Endodermal cell (in vitro differentiated cells): ENCODE results near the gene GPX4. TPM values are rescaled to one million over a fixed set of nuclear protein-coding genes. Genes with fewer than 3 reads are reported as not detected.

ENCODE experiments used
- DNase-seq: peaks from one replicate; pipeline ENCODE4 v3.0.0-alpha.2; 2017
- H3K27ac ChIP-seq: 2 replicates; pipeline ENCODE4 v1.5.1; 2013; ENCODE audit warnings: mild to moderate bottlenecking, low read depth, low read length, moderate library complexity
- H3K27me3 ChIP-seq: 2 replicates; pipeline ENCODE4 v1.6.1; 2013; ENCODE audit warnings: mild to moderate bottlenecking, low read length, moderate library complexity; ENCODE audit not compliant: insufficient read depth, control insufficient read depth, poor library complexity, severe bottlenecking
- H3K36me3 ChIP-seq: 2 replicates; pipeline ENCODE4 v1.7.0; 2013; ENCODE audit warnings: mild to moderate bottlenecking, low read length, moderate library complexity; ENCODE audit not compliant: control insufficient read depth, insufficient read depth
- H3K4me1 ChIP-seq: one replicate; pipeline ENCODE4 v1.7.0; 2013; ENCODE audit warnings: low read length; ENCODE audit not compliant: control insufficient read depth, insufficient read depth
- H3K4me3 ChIP-seq: 2 replicates; pipeline ENCODE4 v1.5.1; 2013; ENCODE audit warnings: mild to moderate bottlenecking, low read length, moderate library complexity
- H3K9ac ChIP-seq: 2 replicates; pipeline ENCODE4 v1.6.1; 2013; ENCODE audit warnings: mild to moderate bottlenecking, low read length, moderate library complexity; ENCODE audit not compliant: poor library complexity, severe bottlenecking; ENCODE audit errors: extremely low read depth
- H3K9me3 ChIP-seq: 2 replicates; pipeline ENCODE4 v1.6.1; 2013; ENCODE audit warnings: mild to moderate bottlenecking, low read length, moderate library complexity; ENCODE audit not compliant: control insufficient read depth
- H3K27ac Mint-ChIP-seq: 2 replicates; pipeline ENCODE4 v1.8.0; 2020; ENCODE audit warnings: mixed read lengths
- H3K27me3 Mint-ChIP-seq: 2 replicates; pipeline ENCODE4 v1.8.0; 2021; ENCODE audit warnings: mild to moderate bottlenecking, mixed read lengths; ENCODE audit not compliant: insufficient read depth
- H3K36me3 Mint-ChIP-seq: 2 replicates; pipeline ENCODE4 v1.8.0; 2020; ENCODE audit warnings: low read depth, mixed read lengths
- H3K4me1 Mint-ChIP-seq: 2 replicates; pipeline ENCODE4 v1.8.0; 2020; ENCODE audit warnings: mixed read lengths
- H3K4me3 Mint-ChIP-seq: 2 replicates; pipeline ENCODE4 v1.8.0; 2020; ENCODE audit warnings: mild to moderate bottlenecking, moderate library complexity, mixed read lengths
- H3K9me3 Mint-ChIP-seq: 2 replicates; pipeline ENCODE4 v1.8.0; 2020; ENCODE audit warnings: mild to moderate bottlenecking, mixed read lengths
- CTCF ChIP-seq: fragments of 200-600 bp; sonication (generic); conservative IDR thresholded peaks from 2 replicates; pipeline ENCODE4 v1.5.0; 2021; ENCODE audit warnings: antibody characterized with exemption, mild to moderate bottlenecking
- WGBS, 2 experiments: methylation state at CpG; one replicate each; pipeline versions ENCODE4 v1.1.5 to v1.1.7; 2013; ENCODE audit warnings: missing lambda C conversion rate in 2 of 2, mixed read lengths in 1 of 2; ENCODE audit not compliant: insufficient coverage in 1 of 2, insufficient read length in 1 of 2; 5-methylcytosine and 5-hydroxymethylcytosine counted together
- total RNA-seq, 2 donors: library from RNA; stranded (reverse); fragmentation: NEBNext Ultra II Directional in 1 of 2; extraction: Animal tissue kit (Norgen Biotek cat#: 25700) in 1 of 2; gene quantifications; 2 replicates in 1 of 2; 3 replicates in 1 of 2; pipeline ENCODE4 v1.2.1, GENCODE V29; 2021

Gene GPX4
- total RNA-seq, 2 donors from 2014 or later: 331 to 449 TPM

GRCh38 chr19:1072371-1073015 lies 31.3 kb upstream of the GPX4 start:
- Histone ChIP-seq H3K9me3 (no peaks in the 10 kb centered on the region), H3K27me3 (peaks cover 49% of the 10 kb centered on the region), H3K4me1 (no peaks in the 10 kb centered on the region), H3K36me3 (no peaks in the 10 kb centered on the region), H3K27ac (no peak overlapping the region), H3K4me3 (no peak overlapping the region), H3K9ac (no peak overlapping the region)
- 92 to 96% methylated on average over 8 to 11 of the region's 11 CpGs for WGBS, 2 experiments
- H3K27ac Mint-ChIP-seq: no peak overlapping the region
- H3K36me3 Mint-ChIP-seq: peaks cover 9% of the 10 kb centered on the region
- no peak overlapping the region for H3K4me3 Mint-ChIP-seq
- no peaks in the 10 kb centered on the region for H3K9me3 Mint-ChIP-seq
- no peak for DNase-seq
- TF ChIP-seq CTCF: no peak
- H3K27me3 Mint-ChIP-seq: peaks cover 45% of the 10 kb centered on the region
- no peaks in the 10 kb centered on the region for H3K4me1 Mint-ChIP-seq

- Mint-ChIP-seq H3K9me3 (no peaks in the 10 kb centered on the region), H3K27ac (no peak overlapping the region), H3K36me3 (peaks cover 9% of the 10 kb centered on the region), H3K27me3 (peaks cover 40% of the 10 kb centered on the region), H3K4me3 (no peak overlapping the region), H3K4me1 (no peaks in the 10 kb centered on the region)
- peaks cover 41% of the 10 kb centered on the region for H3K27me3 ChIP-seq
- H3K9ac ChIP-seq: no peak overlapping the region
- H3K9me3 ChIP-seq: no peaks in the 10 kb centered on the region
- no peaks in the 10 kb centered on the region for H3K36me3 ChIP-seq
- no peak overlapping the region for H3K4me3 ChIP-seq
- H3K27ac ChIP-seq: no peak overlapping the region
- TF ChIP-seq CTCF: no peak
- H3K4me1 ChIP-seq: no peaks in the 10 kb centered on the region
- no peak for DNase-seq
- 93 to 94% methylated on average over 18 to 30 of the region's 30 CpGs for WGBS, 2 experiments
Measured at GRCh38 chr19:1073063-1073955, 30.5 kb upstream of the GPX4 start.

GRCh38 chr19:1073956-1074517 lies 29.8 kb upstream of the GPX4 start:
- no peak for TF ChIP-seq CTCF
- Mint-ChIP-seq H3K4me1 (no peaks in the 10 kb centered on the region), H3K9me3 (no peaks in the 10 kb centered on the region), H3K36me3 (peaks cover 9% of the 10 kb centered on the region), H3K27ac (no peak overlapping the region), H3K4me3 (no peak overlapping the region), H3K27me3 (peaks cover 34% of the 10 kb centered on the region)
- Histone ChIP-seq H3K36me3 (no peaks in the 10 kb centered on the region), H3K4me3 (no peak overlapping the region), H3K27me3 (peaks cover 34% of the 10 kb centered on the region), H3K9me3 (no peaks in the 10 kb centered on the region), H3K27ac (no peak overlapping the region), H3K4me1 (no peaks in the 10 kb centered on the region), H3K9ac (no peak overlapping the region)
- DNase-seq: no peak
- WGBS, 2 experiments: 93 to 95% methylated on average over 17 to 28 of the region's 28 CpGs
